Measurements from ENCODE around the gene PLPP4. TPM values are rescaled to one million over a fixed set of nuclear protein-coding genes. Genes with fewer than 3 reads are reported as not detected.

Gene PLPP4
- total and polyA plus RNA-seq, 10 of the 15 experiments (the other 5 are each of a cell fraction or from before 2014, with no cell fraction given), result 0.08 to 3.1 (median 0.26) TPM; not detected in 3

DNA sequence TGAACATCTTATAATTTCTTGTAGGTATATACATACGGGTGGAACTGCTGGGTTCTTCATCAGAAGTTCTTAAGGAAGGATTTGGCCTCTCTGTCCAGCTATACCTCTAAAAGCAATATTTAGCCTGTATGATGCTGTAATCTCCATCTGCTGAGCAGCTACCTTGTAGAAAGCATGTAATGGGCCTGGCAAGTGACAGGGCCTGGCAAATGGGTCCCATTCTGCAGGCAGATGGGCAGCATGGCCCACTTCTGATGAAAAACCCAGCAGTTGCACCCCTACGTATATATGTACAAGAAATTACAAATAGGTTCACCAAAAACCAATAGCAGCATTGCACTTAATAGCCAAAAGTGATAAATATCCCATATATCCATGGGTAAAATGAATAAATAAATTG, 9.0 kb downstream of the PLPP4 start:
- TF ChIP-seq BMI1 (IDR thresholded peaks at IDR 0.05; ENCODE audit: borderline replicate concordance) (no peak), PAX5 (IDR thresholded peaks at IDR 0.05; ENCODE audit: borderline replicate concordance, low read depth, low read length) (no peak), TAF1 (IDR thresholded peaks at IDR 0.05; ENCODE audit: borderline replicate concordance, low read depth, low read length) (no peak), EZH2 (IDR thresholded peaks at IDR 0.05; ENCODE audit: borderline replicate concordance, control insufficient read depth, low read depth, low read length) (no peak), BACH1 (IDR thresholded peaks at IDR 0.05; ENCODE audit: borderline replicate concordance) (no peak), NBN (IDR thresholded peaks at IDR 0.05) (no peak), TCF7 (IDR thresholded peaks at IDR 0.05; ENCODE audit: borderline replicate concordance) (no peak), KAT2A (conservative IDR thresholded peaks at IDR 0.05; ENCODE audit: control insufficient read depth, low read depth, low read length) (no peak), CHD4 (IDR thresholded peaks at IDR 0.05) (no peak), CREB1 (IDR thresholded peaks at IDR 0.05; ENCODE audit: low read depth) (no peak)
- TF ChIP-seq, protein P1, sequence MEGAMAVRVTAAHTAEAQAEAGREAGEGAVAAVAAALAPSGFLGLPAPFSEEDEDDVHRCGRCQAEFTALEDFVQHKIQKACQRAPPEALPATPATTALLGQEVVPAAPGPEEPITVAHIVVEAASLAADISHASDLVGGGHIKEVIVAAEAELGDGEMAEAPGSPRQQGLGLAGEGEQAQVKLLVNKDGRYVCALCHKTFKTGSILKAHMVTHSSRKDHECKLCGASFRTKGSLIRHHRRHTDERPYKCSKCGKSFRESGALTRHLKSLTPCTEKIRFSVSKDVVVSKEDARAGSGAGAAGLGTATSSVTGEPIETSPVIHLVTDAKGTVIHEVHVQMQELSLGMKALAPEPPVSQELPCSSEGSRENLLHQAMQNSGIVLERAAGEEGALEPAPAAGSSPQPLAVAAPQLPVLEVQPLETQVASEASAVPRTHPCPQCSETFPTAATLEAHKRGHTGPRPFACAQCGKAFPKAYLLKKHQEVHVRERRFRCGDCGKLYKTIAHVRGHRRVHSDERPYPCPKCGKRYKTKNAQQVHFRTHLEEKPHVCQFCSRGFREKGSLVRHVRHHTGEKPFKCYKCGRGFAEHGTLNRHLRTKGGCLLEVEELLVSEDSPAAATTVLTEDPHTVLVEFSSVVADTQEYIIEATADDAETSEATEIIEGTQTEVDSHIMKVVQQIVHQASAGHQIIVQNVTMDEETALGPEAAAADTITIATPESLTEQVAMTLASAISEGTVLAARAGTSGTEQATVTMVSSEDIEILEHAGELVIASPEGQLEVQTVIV (IDR thresholded peaks at IDR 0.05; ENCODE audit: borderline replicate concordance, partially characterized antibody), result no peak
- TF ChIP-seq, protein P2, sequence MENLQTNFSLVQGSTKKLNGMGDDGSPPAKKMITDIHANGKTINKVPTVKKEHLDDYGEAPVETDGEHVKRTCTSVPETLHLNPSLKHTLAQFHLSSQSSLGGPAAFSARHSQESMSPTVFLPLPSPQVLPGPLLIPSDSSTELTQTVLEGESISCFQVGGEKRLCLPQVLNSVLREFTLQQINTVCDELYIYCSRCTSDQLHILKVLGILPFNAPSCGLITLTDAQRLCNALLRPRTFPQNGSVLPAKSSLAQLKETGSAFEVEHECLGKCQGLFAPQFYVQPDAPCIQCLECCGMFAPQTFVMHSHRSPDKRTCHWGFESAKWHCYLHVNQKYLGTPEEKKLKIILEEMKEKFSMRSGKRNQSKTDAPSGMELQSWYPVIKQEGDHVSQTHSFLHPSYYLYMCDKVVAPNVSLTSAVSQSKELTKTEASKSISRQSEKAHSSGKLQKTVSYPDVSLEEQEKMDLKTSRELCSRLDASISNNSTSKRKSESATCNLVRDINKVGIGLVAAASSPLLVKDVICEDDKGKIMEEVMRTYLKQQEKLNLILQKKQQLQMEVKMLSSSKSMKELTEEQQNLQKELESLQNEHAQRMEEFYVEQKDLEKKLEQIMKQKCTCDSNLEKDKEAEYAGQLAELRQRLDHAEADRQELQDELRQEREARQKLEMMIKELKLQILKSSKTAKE (IDR thresholded peaks at IDR 0.05; ENCODE audit: low read depth, poor library complexity, severe bottlenecking), result no peak
- no peak overlapping the region for H3K27ac ChIP-seq (ENCODE audit: control insufficient read depth, insufficient read depth)
- CTCF ChIA-PET, result no interaction called here
- RAD21 ChIA-PET (ENCODE audit: unreplicated experiment), result no interaction called here
- no peak overlapping the region for H2AFZ ChIP-seq (ENCODE audit: control insufficient read depth, low read depth, low read length)
- intact Hi-C loops (cut with micrococcal nuclease; ENCODE audit: unreplicated experiment) (no loop called here), in situ Hi-C loops (cut with MboI) (no loop called here)
- no peak overlapping the region for H3K4me2 ChIP-seq (ENCODE audit: control insufficient read depth, insufficient read depth)
- SMC1A ChIA-PET (ENCODE audit: uncharacterized antibody, unreplicated experiment), result no interaction called here
- H3K79me2 ChIP-seq (ENCODE audit: control insufficient read depth, insufficient read depth, low read length), result no peaks in the 10 kb centered on the region
- POLR2A ChIA-PET, result no interaction called here
- no peaks in the 10 kb centered on the region for H3K9me3 ChIP-seq (replicated peaks; ENCODE audit: control insufficient read depth, insufficient read depth, low read length)
- ATAC-seq (no peak), DNase-seq (ENCODE audit: low read depth, low spot score) (no peak), FAIRE-seq (no peak)
- no peak overlapping the region for H3K4me3 ChIP-seq
- no peaks in the 10 kb centered on the region for H4K20me1 ChIP-seq (ENCODE audit: control insufficient read depth, insufficient read depth)
- H3K9ac ChIP-seq (ENCODE audit: control insufficient read depth, insufficient read depth, low read length), result no peak overlapping the region
- H3K4me1 ChIP-seq (ENCODE audit: control insufficient read depth, insufficient read depth, low read length), result no peaks in the 10 kb centered on the region
- H3K27me3 ChIP-seq (replicated peaks in 1 of 2; ENCODE audit: control insufficient read depth in 2 of 2, insufficient read depth in 2 of 2, low read length in 1 of 2), result no peaks in the 10 kb centered on the region
- no TSS peak for BruUV-seq (replicated peaks)
- no peaks in the 10 kb centered on the region for H3K36me3 ChIP-seq (ENCODE audit: control insufficient read depth in 2 of 2, insufficient read depth in 2 of 2, low read length in 1 of 2)
- 0% methylated on average over 2 of the region's 2 CpGs for WGBS (ENCODE audit: insufficient coverage, insufficient replicate concordance, low lambda C conversion rate, missing lambda C conversion rate)

Data from GM12878 (cell line).